Large intestine (tissue), 3 donors: Measurements from ENCODE around the gene ZNF827. TPM values are rescaled to one million over a fixed set of nuclear protein-coding genes. Genes with fewer than 3 reads are reported as not detected.

ENCODE experiments used
- DNase-seq, 2 donors: peaks; one replicate each; pipeline versions ENCODE4 v3.0.0 to v3.0.0-alpha.2; 2013
- H3K27ac ChIP-seq: one replicate; pipeline ENCODE4 v1.5.1; 2013; ENCODE audit warnings: low read length
- H3K27me3 ChIP-seq: 2 replicates; pipeline ENCODE4 v1.6.1; 2013; ENCODE audit warnings: low read length; ENCODE audit not compliant: control insufficient read depth, insufficient read depth
- H3K36me3 ChIP-seq: 2 replicates; pipeline ENCODE4 v1.6.1; 2013; ENCODE audit warnings: low read length; ENCODE audit not compliant: control insufficient read depth, insufficient read depth
- H3K4me1 ChIP-seq: one replicate; pipeline ENCODE4 v1.6.1; 2013; ENCODE audit warnings: low read length; ENCODE audit not compliant: control insufficient read depth, insufficient read depth
- H3K4me3 ChIP-seq: one replicate; pipeline ENCODE4 v1.5.1; 2013; ENCODE audit warnings: low read length
- H3K9me3 ChIP-seq: one replicate; pipeline ENCODE4 v1.6.1; 2013; ENCODE audit warnings: mild to moderate bottlenecking, low read depth, low read length, moderate library complexity; ENCODE audit not compliant: control insufficient read depth
- whole genome bisulfite sequencing: methylation state at CpG from one replicate; pipeline ENCODE4 v1.1.5; 2013; ENCODE audit warnings: low lambda C conversion rate; ENCODE audit not compliant: insufficient coverage; 5-methylcytosine and 5-hydroxymethylcytosine counted together
- polyA plus RNA-seq: library from polyadenylated mRNA; unstranded; fragments of 120-200 nt; gene quantifications from one replicate; pipeline ENCODE4 v1.2.1, GENCODE V29; 2013

The ZNF827 gene
- polyA plus RNA-seq, 1 donor, result 34.2 TPM

GRCh38 chr4:145784036-145784435 is 154.6 kb downstream of the ZNF827 start:
- H3K4me1 ChIP-seq, result no peaks in the 10 kb centered on the region
- H3K27ac ChIP-seq, result no peak overlapping the region
- peaks cover 28% of the 10 kb centered on the region for H3K36me3 ChIP-seq
- H3K4me3 ChIP-seq, result no peak overlapping the region
- DNase-seq, result no peak
- H3K9me3 ChIP-seq, result no peaks in the 10 kb centered on the region
- 94% methylated on average over 2 of the region's 2 CpGs for WGBS
- no peaks in the 10 kb centered on the region for H3K27me3 ChIP-seq

- no peaks in the 10 kb centered on the region for H3K4me1 ChIP-seq
- no peaks in the 10 kb centered on the region for H3K27me3 ChIP-seq
- no CpG with 5 or more reads among the region's 5 CpGs for WGBS
- DNase-seq, result no peak
- H3K36me3 ChIP-seq, result peaks cover 34% of the 10 kb centered on the region
- H3K4me3 ChIP-seq, result no peak overlapping the region
- no peaks in the 10 kb centered on the region for H3K9me3 ChIP-seq
- no peak overlapping the region for H3K27ac ChIP-seq
These were observed 155.9 kb downstream of the ZNF827 start for GRCh38 chr4:145782756-145783155.

GRCh38 chr4:145781351-145781750 is 157.3 kb downstream of the ZNF827 start:
- Histone ChIP-seq H3K4me3 (no peak overlapping the region), H3K9me3 (no peaks in the 10 kb centered on the region), H3K4me1 (no peaks in the 10 kb centered on the region), H3K27me3 (no peaks in the 10 kb centered on the region), H3K27ac (no peak overlapping the region), H3K36me3 (peaks cover 35% of the 10 kb centered on the region)
- 100% methylated on average over 1 of the region's 2 CpGs for WGBS
- no peak for DNase-seq

- Histone ChIP-seq H3K27me3 (no peaks in the 10 kb centered on the region), H3K9me3 (no peaks in the 10 kb centered on the region), H3K4me3 (no peak overlapping the region), H3K36me3 (peaks cover 53% of the 10 kb centered on the region), H3K27ac (no peak overlapping the region), H3K4me1 (no peaks in the 10 kb centered on the region)
- 100% methylated on average over 1 of the region's 8 CpGs for WGBS
- no peak for DNase-seq
These were observed 159.3 kb downstream of the ZNF827 start for GRCh38 chr4:145779319-145779801.

- no CpG with 5 or more reads among the region's 4 CpGs for WGBS
- Histone ChIP-seq H3K9me3 (no peaks in the 10 kb centered on the region), H3K27me3 (no peaks in the 10 kb centered on the region), H3K4me1 (no peaks in the 10 kb centered on the region), H3K4me3 (no peak overlapping the region), H3K27ac (no peak overlapping the region), H3K36me3 (peaks cover 61% of the 10 kb centered on the region)
- no peak for DNase-seq
These were observed 162.4 kb downstream of the ZNF827 start for GRCh38 chr4:145776208-145776607.

- H3K4me1 ChIP-seq, result no peaks in the 10 kb centered on the region
- H3K9me3 ChIP-seq, result no peaks in the 10 kb centered on the region
- no peak overlapping the region for H3K27ac ChIP-seq
- no peaks in the 10 kb centered on the region for H3K27me3 ChIP-seq
- H3K4me3 ChIP-seq, result no peak overlapping the region
- WGBS, result no CpG with 5 or more reads among the region's 3 CpGs
- H3K36me3 ChIP-seq, result peaks cover 64% of the 10 kb centered on the region
- no peak for DNase-seq
These were observed 163.2 kb downstream of the ZNF827 start for GRCh38 chr4:145775406-145775805.

GRCh38 chr4:145774473-145774872 is 164.2 kb downstream of the ZNF827 start:
- Histone ChIP-seq H3K4me1 (no peaks in the 10 kb centered on the region), H3K4me3 (no peak overlapping the region), H3K9me3 (no peaks in the 10 kb centered on the region), H3K27me3 (no peaks in the 10 kb centered on the region), H3K36me3 (peaks cover 66% of the 10 kb centered on the region), H3K27ac (no peak overlapping the region)
- 90% methylated on average over 2 of the region's 6 CpGs for WGBS
- DNase-seq, result no peak

- no CpG with 5 or more reads among the region's 6 CpGs for WGBS
- Histone ChIP-seq H3K4me1 (no peaks in the 10 kb centered on the region), H3K27me3 (no peaks in the 10 kb centered on the region), H3K4me3 (no peak overlapping the region), H3K36me3 (peaks cover 64% of the 10 kb centered on the region), H3K9me3 (no peaks in the 10 kb centered on the region), H3K27ac (no peak overlapping the region)
- no peak for DNase-seq
These were observed 164.9 kb downstream of the ZNF827 start for GRCh38 chr4:145773581-145774234.

- WGBS, result 100% methylated on average over 1 of the region's 2 CpGs
- Histone ChIP-seq H3K27me3 (no peaks in the 10 kb centered on the region), H3K4me1 (no peaks in the 10 kb centered on the region), H3K36me3 (peaks cover 60% of the 10 kb centered on the region), H3K9me3 (no peaks in the 10 kb centered on the region), H3K4me3 (no peak overlapping the region), H3K27ac (no peak overlapping the region)
- no peak for DNase-seq
These were observed 166.3 kb downstream of the ZNF827 start for GRCh38 chr4:145772347-145772746.

GRCh38 chr4:145770124-145770523 is 168.5 kb downstream of the ZNF827 start:
- no peak for DNase-seq
- peaks cover 66% of the 10 kb centered on the region for H3K36me3 ChIP-seq
- no CpG with 5 or more reads among the region's 4 CpGs for WGBS
- H3K4me3 ChIP-seq, result no peak overlapping the region
- no peak overlapping the region for H3K27ac ChIP-seq
- no peaks in the 10 kb centered on the region for H3K9me3 ChIP-seq
- H3K27me3 ChIP-seq, result no peaks in the 10 kb centered on the region
- H3K4me1 ChIP-seq, result no peaks in the 10 kb centered on the region

GRCh38 chr4:145769450-145770037 is 169.1 kb downstream of the ZNF827 start:
- no peak overlapping the region for H3K27ac ChIP-seq
- no peaks in the 10 kb centered on the region for H3K4me1 ChIP-seq
- DNase-seq, result no peak
- H3K9me3 ChIP-seq, result no peaks in the 10 kb centered on the region
- WGBS, result no CpG with 5 or more reads among the region's 2 CpGs
- no peaks in the 10 kb centered on the region for H3K27me3 ChIP-seq
- no peak overlapping the region for H3K4me3 ChIP-seq
- peaks cover 66% of the 10 kb centered on the region for H3K36me3 ChIP-seq
